HG03025 (cell line): ENCODE results near the gene APBA1.
"Not testable (repeated sequence)": the region's sequence is repeated elsewhere in the genome, so short reads cannot be mapped to it uniquely, and the experiment has no call there.

Experiments used
- ATAC-seq: cut with Tn5 transposase; IDR thresholded peaks from one replicate; pipeline ENCODE4 v1.9.1; 2021; ENCODE audit warnings: mild to moderate bottlenecking, moderate library complexity; ENCODE audit not compliant: unreplicated experiment, low FRiP score

The APBA1 gene

DNA sequence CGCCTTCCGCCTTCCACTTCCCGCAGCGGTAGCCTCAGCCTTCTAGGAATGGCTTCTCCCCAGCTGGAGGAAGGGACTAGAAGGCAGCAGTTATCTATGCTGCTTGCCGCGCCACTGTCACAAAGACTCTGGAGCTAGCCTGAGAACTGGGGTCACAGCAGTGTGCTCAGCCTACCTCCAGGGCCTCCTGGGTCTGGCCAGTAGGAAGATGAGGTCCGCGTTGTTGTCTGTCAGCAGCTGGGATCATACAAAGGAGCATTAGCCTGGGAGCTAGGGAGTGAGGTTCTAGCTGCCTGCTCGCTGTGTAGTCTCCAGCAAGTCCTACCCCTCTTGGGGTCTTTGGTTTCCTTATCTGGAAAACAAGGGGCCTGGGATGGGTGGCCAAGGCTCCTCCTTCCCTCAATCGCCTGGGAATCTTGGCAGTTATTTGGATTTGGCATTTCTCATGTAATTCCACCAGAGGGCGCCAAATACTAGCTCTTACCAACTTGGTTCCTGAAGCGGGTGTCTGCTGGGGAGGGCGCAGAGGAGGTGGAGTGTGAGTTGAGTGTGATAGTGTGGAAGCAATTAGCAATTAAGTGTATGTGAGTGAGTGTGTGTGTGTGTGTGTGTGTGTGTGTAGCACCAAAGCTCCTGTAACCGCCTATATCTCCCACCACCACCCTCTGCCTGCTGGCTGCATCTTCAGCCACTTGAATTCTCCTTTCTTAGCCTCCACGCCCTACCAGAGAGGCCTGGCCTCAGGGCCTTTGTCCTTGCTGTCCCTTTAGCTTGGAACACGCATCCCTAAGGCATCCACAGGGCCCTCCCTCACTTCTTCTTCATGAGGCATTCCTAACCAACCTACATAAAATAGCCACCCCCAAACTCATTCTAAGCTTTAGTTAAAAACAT lies 250.0 kb downstream of the APBA1 start:
- peak; percentile 64 for ATAC-seq

DNA sequence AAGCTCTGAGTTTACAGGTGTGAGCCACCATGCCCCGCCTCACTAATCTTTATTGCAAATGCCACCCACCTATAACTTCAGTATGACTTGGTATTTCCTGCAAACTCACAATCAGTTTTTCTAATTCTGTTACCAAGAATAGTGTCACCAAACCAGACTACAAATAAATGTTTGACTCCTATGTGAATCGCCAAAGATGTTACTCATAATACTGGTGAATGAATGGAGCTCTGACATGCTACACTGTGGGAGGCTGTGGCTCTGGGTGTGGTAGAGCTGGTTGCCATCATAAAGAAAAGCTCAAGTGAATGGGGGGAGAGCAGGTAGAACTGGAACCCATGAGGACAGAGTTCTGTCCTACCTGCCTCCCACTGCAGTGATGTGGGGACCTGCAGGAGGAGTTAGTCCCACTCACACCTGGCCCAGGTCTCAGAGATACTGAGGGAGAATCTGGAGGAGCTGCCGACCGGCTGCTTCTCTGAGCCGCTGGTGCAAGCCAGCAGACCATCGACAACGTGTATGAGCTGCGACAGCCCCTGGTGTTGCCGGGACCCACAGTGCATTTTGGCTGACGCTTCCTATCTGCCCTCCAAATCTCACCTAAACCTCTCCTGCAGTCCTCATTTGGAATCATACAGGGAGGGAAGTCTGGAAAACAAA lies 251.4 kb downstream of the APBA1 start:
- ATAC-seq = no peak

- ATAC-seq = no peak
Measured at GRCh38 chr9:69412741-69413150, 259.4 kb downstream of the APBA1 start.

DNA sequence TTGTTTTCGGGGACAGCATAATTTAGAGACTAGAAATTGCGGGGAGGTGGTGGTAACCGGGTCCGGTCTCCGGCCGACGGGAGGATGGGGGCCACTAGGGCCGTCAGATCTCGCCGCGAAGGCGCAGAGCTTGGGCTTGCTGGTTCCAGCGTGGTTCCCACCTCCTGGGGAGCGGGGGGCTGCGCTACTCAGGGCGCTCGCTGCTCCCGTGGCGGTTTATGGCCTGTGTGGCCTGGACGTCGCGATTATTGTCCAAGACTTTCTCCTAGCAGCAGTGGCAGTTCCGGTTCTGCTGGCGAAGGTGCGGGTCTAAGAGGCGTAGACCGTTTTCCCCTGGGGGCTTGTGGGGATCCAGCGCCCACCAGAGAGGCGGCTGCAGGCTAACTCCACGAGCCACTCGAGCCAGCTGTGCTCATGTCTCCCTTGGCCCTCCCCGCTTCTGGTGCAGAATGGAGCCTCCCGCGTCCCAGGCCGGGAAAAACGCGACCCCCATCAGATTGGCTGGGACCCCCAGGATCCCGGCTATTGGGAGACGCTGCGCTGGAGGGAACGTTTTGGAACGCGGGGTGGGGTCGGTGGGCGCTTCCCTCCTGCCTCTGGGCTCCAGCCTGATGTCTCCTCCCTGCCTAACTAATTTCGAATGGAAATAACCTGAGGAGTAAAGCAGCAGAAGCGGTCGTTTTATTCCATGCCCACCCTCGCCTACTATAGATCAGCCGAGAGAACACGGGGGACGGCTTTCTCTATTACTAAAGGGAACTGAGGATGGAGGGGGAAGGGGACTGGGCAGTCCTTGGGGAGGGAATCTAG lies 260.0 kb downstream of the APBA1 start:
- no peak for ATAC-seq

DNA sequence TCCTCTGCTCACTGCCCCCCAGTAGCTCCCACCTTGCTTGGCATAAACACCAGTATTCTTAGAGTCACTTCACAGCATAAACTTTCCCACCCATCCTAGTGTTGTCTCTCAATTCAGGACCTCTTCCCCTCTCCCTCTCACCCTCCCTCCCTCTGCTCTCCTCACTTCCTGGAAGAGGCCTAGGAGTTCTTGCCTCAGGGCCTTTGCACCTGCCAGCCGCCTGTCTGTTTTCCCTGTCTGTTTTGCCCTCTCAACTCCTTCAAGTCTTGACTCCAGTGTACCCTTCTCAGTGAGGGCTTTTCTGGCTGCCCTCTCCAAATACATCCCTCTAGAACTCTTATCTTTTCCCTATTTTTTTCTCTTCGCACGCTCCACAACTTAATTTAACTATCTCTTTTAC lies 260.9 kb downstream of the APBA1 start:
- no peak for ATAC-seq

DNA sequence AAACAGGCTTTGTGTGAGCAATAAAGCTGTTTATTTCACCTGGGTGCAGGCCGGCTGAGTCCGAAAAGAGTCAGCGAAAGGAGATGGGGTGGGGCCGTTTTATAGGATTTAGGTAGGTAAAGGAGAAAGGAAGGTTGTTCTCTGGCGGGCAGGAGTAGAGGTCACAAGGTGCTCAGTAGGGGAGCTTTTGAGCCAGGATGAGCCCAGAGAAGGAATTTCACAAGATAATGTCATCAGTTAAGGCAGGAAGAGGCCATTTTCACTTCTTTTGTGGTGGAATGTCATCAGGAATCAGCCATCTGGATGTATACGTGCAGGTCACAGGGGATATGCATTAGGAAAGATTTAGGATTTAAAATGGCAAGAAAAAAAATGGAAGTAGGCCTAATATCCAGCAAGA lies 262.2 kb downstream of the APBA1 start:
- ATAC-seq = not testable (repeated sequence)

- ATAC-seq = no peak
Measured at GRCh38 chr9:69400470-69400869, 271.7 kb downstream of the APBA1 start.

GRCh38 chr9:69397384-69398214 lies 274.6 kb downstream of the APBA1 start:
- ATAC-seq = no peak

DNA sequence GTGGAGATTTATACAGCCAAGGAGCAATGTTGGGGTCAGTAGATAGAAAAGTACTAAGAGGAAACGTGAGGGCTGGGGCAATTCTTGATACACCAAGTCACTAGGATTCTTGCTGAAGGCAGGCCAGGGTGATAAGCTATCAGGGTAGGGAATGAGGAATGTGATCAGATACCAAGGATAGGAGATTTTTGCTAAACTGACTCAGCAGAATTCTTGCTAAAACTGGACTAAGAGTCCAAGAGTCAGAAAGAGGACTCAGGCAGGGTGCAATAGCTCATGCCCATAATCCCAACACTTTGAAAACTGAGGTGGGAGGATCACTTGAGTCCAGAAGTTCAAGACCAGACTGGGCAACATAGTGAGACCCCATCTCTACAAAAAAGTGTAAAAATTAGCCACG lies 275.4 kb downstream of the APBA1 start:
- no peak for ATAC-seq

GRCh38 chr9:69395718-69396117 lies 276.5 kb downstream of the APBA1 start:
- no peak for ATAC-seq

GRCh38 chr9:69393425-69393824 lies 278.7 kb downstream of the APBA1 start:
- ATAC-seq = no peak

DNA sequence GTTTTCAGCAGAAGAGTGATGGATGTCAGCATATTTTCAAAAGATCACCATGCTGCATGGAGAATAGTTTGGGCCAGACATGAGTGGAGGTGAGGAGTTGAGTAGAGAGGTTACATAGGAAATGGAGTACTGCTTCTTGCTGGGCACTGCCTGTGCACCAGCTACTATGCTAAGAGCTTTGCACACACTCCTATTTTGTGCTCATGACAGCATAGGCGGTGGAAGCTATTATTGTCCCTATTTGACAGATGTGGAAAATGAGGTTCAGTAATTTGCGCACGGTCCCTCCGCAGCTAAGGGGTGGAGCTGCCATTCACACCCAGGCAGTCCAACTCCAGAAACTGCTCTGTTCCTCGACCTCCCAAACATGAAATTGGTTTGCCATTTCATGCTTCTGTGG lies 279.3 kb downstream of the APBA1 start:
- no peak for ATAC-seq

DNA sequence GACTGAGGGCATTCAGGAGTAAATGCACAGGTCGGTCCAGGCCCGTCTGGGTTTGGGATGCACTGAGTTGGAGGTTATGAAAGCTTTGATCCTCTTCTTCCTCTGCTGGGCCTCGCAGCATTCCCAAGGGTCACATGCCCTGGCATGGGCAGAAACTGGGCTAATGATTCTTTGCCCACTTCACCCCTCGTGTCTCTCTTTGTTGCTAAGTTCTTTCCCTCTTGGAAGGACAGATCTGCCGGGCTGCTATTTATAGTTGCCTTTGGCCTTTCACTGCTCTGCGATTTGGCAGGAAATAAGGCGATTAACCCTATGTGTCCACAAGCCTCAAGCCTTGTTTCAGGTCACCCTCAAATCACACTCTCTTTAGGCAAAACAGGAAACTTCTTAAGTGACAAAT lies 280.2 kb downstream of the APBA1 start:
- no peak for ATAC-seq

GRCh38 chr9:69391487-69391886 lies 280.7 kb downstream of the APBA1 start:
- no peak for ATAC-seq

DNA sequence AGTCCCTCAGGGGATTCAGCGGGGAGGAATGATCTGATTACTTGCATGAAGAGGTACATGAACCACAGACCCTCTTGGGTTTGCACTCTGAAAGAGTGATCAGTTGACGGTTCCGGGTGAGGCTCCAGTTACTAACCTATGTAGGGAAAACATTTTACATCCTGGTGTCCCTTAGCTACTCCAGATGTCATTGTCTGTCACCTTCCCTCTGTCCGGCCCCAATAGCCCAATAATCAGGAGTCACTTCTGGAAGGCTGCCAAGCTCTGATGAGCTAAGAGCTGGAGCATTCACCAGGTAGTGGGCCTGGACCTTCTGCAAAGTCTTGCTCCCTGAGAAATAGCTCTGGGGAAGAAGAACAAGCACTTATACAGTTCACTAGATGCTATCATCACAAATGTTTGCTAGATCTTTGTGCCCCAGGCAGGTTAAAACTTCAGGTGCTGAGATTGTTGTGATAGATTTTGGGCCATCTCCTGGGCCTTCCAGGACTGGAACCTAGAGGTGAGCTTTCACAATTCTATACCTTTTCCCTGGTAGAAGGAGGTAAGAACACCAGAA lies 282.7 kb downstream of the APBA1 start:
- no peak for ATAC-seq

- no peak for ATAC-seq
Measured at GRCh38 chr9:69388596-69388995, 283.6 kb downstream of the APBA1 start.

GRCh38 chr9:69386651-69387050 lies 285.5 kb downstream of the APBA1 start:
- ATAC-seq = no peak

DNA sequence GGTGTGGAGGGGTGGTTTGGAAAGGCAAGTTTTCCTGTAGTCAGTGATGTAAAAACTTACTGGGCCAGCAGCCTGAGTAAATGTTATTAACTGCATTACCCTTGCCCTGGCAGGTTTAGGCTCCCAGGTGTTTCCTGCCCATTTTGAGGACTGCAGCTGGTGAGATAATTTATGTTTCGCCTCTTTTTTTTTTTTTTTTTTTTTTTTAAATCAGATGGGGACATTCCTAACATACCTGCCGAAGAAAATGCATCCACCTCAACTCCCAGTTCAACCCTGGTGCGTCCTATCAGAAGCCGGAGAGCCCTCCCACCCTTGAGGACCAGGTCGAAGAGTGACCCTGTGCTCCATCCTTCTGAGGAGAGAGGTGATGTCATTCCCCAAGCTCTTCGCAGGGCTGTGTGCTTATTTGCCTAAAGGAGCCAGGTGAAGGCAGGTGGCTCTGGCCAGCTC lies 286.6 kb downstream of the APBA1 start:
- no peak for ATAC-seq

GRCh38 chr9:69382135-69382534 lies 290.0 kb downstream of the APBA1 start:
- ATAC-seq = no peak

GRCh38 chr9:69380811-69381210 lies 291.4 kb downstream of the APBA1 start:
- ATAC-seq = no peak
